GM12801 (cell line): ENCODE data around the gene DUSP5.

Experiments
- CTCF ChIP-seq: IDR thresholded peaks from one replicate; pipeline ENCODE4 v1.5.1; 2011; ENCODE audit warnings: control low read depth; ENCODE audit not compliant: insufficient read length; ENCODE audit errors: extremely low read depth

The DUSP5 gene

GRCh38 chr10:110485541-110485940 lies 12.2 kb upstream of the DUSP5 start:
- no peak for TF ChIP-seq CTCF

- TF ChIP-seq CTCF = no peak
These were observed 10.9 kb upstream of the DUSP5 start for GRCh38 chr10:110486680-110487410.

- TF ChIP-seq CTCF = no peak
These were observed 10.0 kb upstream of the DUSP5 start for GRCh38 chr10:110487411-110488331.

GRCh38 chr10:110488332-110488681 lies 9.4 kb upstream of the DUSP5 start:
- no peak for TF ChIP-seq CTCF

- TF ChIP-seq CTCF = no peak
These were observed 8.8 kb upstream of the DUSP5 start for GRCh38 chr10:110488940-110489339.

- TF ChIP-seq CTCF = no peak
These were observed 7.1 kb upstream of the DUSP5 start for GRCh38 chr10:110490640-110491039.

GRCh38 chr10:110491346-110491745 lies 6.4 kb upstream of the DUSP5 start:
- no peak for TF ChIP-seq CTCF
